GM21786 (cell line): Measurements from ENCODE around the gene CTSH.
A peak's percentile ranks its signal among the peaks of the same experiment; 100 is the strongest.
"Not testable (repeated sequence)": the region's sequence is repeated elsewhere in the genome, so short reads cannot be mapped to it uniquely, and the experiment has no call there.

Experiments used
- ATAC-seq: cut with Tn5 transposase; IDR thresholded peaks from one replicate; pipeline ENCODE4 v1.9.1; 2021; ENCODE audit not compliant: unreplicated experiment

Gene CTSH

DNA sequence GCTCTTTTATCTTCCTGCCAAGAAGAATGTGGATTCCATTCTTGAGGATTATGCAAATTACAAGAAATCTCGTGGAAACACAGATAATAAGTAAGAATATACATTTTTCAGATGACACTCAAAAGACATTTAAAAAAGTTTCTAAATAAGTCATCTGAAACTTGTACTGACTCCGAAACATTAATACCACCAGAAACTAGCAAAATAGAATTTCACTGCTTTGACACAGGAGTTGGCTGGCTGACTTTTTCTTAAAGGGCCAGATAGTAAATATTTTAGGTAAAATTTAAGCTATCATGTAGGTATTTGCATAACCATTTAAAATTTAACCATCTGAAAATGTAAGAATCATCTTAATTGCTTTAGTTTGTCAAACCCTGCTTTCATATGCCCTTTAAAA, 51.3 kb downstream of the CTSH start:
- ATAC-seq = no peak

DNA sequence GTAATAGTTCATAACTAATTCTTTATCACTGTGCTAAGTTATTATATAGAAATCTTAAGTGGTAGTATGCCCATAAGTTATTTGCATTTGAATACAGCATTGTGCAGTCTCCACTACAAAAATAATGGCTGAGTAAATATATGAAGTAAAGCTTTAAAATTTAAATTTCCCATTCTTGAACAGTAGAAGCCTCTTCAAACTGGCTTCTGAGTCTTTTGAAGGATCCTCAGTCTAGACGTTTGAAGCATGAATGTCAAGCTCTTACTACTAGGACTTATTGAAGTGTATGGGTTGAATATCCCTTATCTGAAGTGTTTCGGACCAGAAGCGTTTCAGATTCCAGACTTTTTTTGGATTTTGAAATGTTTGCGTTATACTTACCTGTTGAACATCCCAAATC, 55.8 kb downstream of the CTSH start:
- no peak for ATAC-seq

DNA sequence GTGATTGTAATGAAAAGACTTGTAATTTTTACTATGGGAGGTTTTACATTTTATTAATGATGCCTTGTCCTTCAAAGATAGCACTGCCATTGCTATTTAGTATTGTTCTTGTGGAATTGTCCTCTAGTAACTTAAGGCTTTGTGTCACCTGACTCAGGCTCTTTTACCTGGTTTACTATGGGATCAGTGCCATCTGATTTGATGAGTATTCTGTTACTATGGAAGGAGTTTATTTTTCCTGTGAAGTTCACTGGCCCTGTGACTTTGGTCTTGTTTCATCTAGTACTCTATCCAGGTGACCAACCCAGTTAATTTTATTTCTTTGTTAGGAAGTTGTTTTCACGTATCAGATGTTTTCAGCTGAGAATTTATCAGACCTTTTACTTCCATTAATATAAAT, 63.2 kb downstream of the CTSH start:
- no peak for ATAC-seq

DNA sequence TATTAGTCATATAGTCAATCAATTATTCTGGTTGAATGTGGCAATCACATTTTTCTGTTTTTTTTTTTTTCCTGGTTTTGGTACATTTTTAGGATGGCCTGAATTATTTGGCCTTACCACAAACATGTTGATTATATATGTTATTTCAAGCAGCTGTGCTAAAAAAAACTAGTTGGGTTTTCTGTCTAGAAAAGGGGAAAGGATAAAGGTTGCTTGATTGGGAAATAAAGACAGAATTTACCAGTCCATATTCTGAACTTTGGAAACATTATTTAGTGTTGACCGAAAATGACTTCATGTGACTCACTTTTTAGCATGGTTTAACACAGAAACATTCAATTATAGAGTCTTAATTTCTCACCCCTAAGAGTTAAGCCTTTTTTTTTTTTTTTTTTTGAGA, 64.0 kb downstream of the CTSH start:
- no peak for ATAC-seq

DNA sequence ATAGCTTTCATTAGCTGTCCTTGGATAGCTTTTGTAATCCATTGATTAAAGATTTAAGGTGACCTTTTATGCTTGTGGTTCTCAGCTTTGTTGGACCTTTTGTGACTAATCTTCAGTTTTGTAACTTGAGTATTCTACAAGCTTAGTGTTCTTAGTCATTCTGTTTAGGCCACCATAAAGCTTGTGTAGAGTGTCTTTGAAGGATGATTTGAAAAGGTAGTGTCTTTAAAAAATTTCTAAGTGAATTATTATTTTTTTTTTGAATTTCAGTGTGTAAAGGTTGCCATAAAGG, 64.7 kb downstream of the CTSH start:
- no peak for ATAC-seq

DNA sequence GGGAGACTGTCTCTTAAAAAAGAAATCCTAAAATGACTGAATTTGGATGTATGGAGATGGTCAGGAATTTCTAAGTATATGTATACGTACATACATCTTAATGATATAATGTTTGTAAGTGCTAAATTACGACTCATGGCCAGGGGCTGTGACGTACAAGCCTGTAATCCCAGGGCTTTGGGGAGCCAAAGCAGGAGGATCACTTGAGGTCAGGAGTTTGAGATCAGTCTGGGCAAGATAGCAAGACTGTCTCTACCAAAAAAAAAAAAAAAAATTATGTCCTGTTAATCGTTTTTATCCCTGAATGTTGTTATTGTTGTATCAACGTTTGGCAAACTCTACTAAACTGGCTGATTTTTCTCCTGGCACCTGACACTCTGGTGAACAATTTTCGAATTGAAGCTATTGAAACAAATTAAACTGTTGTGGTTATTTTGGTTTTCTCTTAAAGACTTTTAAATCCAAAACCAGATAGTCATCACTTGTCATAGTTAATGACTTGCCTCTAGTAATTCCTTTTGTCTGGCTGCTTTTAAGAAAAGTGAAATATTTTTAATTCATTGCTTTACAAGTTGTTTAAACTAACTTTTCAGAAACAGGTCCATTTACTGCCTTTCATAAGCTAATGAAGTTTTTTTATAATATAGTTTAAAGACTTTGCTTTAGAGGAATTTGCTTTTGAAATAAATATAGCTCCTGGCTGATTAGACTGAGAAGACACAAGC, 65.2 kb downstream of the CTSH start:
- no peak for ATAC-seq

DNA sequence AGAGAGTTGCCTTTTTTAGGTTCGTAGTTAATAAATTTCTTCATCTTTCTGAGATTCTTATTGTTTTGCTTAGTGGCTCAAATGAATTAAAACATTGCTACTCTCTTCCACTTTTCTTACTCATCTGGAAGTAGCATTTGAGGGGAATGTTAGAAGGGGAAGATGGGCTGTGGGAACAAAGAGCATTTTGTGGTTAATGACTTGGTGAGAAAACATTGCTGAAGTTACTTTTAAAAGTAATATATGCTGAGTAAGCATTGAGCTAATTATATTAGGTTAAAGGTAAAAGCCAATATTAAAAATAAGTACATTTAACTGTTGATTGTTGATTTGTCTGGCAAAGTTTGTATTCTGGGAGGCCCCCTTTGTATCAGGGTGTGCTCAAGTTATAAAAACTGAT, 66.5 kb downstream of the CTSH start:
- no peak for ATAC-seq

DNA sequence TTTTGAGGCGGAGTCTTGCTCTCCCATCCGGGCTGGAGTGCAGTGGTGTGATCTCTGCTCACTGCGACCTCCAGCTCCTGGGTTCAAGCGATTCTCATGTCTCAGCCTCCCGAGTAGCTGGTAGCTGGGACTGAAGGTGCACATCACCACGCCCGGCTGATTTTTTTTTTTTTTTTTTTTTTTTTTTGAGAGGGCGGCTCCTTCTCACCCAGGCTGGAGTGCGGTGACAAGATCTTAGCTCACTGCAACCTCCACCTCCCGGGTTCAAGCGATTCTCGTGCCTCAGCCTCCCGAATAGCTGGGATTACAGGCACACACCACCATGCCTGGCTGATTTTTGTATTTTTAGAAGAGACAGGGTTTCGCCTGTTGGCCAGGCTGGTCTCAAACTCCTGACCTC, 67.9 kb downstream of the CTSH start:
- not testable (repeated sequence) for ATAC-seq

DNA sequence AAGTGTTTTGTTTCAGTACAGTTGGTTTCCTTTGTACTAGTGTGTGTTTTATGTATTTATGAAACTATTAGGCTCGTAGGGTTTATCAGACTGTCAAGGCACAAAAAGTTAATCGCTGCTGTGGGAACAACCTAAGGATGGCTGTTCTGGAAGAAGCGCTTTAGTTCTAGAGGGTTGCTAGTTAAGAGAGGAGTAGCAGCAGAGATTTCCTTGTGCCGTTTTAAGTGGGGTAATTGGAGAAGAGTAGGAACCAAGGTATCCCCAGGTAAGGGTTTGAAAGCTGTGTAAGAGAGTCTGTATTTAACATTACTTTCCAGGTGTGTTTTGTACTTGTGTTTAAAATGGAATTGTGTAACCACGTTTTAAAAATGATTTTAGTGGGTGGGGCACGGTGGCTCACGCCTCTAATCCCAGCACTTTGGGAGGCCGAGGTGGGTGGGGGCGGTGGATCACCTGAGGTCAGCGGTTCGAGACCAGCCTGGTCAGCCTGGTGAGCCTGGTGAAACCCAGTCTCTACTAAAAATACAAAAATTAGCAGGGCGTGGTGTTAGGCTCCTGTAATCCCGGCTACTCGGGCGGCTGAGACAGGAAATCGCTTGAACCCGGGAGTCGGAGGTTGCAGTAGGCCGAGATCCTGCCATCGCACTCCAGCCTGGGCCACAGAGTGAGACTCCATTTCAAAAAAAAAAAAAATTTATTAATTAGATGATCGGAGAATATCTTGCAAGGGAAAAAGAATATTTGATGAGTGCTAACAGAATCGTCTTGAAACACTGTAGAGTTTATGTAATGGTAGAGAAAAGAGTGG, 69.5 kb downstream of the CTSH start:
- ATAC-seq = no peak

DNA sequence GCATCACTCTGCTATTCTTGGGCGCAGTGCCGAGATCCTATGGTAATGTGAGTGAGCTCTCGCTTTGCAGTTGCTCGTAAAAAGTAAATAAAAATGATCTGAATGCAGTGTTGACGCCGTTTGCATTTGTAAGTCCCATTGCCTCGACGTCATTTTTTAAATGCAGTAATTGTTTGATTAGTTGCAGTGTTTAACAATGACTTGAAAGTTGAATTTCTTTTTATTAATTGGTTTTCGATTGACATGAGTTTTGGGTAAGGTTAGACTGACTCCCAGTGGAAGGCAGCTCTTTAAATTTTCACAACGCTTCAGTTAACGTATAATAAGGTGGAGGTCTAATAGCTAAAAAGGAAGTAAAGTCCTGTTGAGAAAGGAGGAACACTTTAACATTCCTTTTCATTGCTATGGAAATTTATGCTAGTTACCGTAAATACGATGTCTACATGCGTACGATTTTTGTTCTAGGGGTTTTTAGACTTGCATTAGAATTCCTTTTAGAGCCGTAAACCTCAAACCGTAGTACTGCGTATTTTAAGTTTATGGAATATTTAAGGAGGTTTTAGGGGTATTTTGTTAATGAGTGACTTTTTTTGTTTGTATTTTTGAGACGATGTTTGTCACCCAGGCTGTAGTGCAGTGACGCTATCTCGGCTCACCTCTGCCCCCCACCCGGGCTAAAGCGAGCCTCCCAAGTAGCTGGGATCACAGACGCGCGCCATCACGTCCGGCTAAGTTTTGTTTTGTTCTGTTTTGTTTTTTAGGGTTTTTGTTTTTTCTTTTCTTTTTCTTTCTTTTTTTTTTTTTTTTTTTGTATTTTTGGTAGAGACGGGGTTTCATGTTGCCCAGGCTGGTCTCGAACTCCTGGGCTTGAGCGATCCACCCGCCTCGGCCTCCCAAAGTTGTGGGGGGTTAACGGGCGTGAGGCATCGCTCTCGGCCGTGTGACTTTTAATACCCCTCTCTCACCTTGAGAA, 70.8 kb downstream of the CTSH start:
- no peak for ATAC-seq

DNA sequence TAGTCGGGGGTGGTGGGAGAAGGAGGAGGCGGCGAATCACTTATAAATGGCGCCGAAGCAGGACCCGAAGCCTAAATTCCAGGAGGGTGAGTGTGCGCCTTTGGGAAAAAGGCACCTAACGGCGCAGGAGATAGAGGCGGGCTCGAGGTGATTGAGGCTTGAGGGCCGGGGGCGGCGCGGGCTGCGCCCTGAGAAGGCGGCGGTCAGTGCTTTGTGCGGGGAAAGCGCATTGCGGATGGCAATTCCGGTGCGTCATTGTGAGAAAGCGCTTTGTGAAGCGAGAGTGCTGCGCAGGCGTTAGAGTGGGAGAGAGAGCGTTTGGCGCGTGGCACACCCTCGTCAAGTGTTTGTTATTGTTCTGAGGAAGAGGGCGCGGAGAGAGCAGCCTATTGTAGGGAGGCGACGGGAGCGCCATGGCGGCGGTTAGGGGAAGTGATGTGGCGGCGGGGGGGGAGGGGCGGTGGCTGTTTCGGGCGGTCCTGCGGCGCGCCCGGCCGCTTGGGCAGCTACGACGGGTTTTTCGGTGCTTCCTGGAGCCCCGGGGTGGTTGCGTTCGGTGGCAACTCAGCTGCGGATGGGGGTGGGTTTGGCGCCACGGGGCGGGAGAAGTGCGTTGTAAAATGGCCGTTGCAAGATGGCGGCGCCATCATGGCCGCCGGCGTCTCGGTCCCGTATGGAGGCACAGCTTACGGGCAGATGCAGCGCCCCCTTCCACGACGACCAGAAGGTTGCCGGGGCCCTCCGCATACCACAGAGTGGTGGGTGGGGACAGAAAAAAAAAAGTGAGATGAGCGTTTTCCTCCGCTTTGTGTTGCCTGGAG, 71.7 kb downstream of the CTSH start:
- ATAC-seq = peak; percentile 60

DNA sequence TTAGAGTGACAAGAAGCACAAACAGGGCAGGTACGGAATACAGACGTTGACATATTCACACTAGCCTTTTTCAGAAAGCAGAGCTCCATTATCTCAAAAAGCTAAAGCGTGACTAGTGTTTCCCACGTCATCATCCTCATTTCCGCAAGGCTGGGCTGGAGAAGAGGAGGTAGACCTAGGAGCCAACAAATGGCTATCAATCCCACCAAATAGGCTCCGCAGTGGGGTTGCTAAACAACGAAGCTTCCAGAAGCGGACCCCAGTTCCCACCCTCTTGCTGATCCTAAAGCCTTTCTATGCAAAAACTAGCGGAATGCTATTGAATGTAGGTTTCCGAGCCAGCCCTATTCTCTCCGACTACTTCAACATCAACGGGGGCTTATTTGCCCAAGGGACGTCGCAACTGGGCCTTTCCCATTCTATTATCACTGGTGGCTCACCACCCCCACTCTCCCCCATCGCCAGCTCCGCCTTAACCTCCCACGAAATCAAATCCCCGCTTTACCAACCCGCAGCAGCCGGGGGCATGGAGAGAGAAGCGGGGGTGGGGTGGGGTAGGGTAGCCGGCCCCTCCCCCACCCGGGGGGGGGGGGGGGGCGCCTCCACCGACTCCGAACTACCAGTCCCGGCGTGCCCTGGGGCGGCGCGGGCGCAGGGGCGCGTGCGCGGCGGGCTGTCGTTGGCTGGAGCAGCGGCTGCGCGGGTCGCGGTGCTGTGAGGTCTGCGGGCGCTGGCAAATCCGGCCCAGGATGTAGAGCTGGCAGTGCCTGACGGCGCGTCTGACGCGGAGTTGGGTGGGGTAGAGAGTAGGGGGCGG, 72.5 kb downstream of the CTSH start, which contains the start of gene MORF4L1:
TSS of gene MORF4L1 (plus strand) at position 736 of the 817 bp plus-strand sequence. CDS start 128 bp downstream, outside the sequence.
- ATAC-seq = peak; percentile 82

DNA sequence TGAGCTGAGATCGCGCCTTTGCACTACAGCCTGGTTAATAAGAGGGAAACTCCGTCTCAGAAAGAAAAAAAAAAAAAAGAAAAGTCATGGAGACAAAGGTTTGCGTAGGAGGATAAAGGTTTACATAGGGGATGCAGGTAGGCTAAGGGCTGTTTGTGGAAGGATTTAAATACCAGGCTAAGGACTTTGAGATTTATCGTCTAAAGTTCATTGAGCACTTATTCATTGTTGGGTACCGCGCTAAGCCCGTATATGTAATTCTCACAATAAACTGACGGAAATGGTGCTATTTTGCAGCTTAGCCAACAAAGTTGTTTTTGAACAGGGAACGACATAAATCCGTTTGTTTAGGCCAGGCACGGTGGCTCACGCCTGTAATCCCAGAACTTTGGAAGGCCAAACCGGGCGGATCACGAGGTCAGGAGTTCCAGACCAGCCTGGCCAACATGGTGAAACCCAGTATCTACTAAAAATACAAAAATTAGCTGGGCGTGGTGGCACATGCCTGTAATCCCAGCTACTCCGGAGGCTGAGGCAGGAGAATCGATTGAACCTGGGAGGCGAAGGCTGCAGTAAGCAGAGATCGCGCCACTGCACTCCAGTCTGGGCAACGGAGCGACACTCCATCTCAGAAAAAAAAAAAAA, 73.2 kb downstream of the CTSH start:
- not testable (repeated sequence) for ATAC-seq
